Kidney tubule cell (primary cell): ENCODE measurements around the gene STAC.
"Not testable (repeated sequence)": the region's sequence is repeated elsewhere in the genome, so short reads cannot be mapped to it uniquely, and the experiment has no call there.

ENCODE experiments used
- DNase-seq: peaks from one replicate; pipeline ENCODE4 v3.0.0-alpha.2; 2018; ENCODE audit warnings: low spot score

STAC gene

DNA sequence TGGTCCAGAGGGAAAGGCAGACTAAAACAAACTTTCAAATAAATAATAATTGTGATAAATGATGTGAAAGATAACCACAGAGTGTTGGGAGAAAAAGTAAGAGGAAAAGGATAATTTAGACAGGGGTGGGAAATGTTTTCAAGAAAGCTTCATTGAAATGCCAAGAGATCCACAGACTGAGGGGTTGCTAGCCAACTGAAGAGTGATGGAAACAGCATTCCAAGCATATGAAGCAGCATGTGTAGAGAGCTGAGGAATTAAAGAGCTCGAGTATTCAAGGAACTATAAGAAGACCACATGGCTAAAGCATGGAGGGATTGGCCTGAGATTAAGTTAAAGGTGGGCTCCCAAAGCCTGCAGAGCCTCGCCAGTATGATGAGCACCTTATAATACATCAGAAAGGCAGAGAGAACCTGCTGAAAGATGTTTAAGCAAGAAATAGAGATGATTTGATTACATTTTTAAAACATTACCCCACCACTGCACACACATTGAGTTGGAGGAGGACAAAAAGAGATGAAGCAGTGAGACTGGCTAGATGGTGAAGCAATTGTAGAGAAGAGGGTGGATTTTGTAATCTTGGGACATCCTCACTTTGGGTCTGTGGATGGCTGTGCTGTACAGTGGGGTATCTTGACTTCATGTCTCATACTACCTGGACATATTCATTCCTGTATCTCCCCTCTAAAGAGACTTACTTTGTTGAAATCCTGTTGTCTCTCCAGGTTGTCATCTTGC lies 100.8 kb downstream of the STAC start:
- DNase-seq: peak; percentile 61

DNA sequence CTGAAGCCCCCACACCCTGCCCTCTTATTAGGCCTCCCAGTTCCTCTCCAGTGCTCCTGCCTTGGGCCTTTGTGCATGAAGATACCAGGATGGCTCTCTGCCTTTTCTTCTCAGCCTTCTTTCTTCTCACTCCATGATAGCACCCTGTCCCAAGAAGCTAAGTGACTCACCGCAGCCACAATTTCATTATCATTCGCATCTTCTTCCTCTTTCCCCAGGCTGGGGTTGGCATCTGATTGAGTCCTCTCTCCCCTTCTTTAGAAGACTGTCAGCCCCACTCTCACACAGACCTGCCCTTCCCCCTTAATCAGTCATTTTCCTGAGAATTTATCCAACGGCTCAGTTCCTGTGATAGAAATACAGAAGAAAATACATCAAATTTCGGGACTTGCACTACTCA lies 102.0 kb downstream of the STAC start:
- no peak for DNase-seq

DNA sequence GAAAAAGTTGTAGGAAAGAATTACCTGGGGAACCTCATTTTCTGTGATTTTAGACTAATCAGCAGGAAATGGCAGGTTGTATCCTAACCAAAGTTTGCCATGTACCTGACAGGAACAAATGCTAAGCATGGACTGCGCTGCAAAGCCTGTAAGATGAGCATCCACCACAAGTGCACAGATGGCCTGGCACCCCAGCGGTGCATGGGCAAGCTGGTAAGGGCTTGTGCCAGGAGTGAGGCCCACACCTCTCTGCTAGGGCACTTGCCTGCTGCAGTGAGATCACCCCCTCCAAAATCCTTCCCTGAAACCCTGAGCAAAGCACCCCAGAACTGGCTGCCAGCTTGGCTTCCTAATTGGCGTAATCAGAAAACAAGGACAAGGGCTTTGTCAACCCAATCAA lies 102.6 kb downstream of the STAC start:
- DNase-seq: no peak

DNA sequence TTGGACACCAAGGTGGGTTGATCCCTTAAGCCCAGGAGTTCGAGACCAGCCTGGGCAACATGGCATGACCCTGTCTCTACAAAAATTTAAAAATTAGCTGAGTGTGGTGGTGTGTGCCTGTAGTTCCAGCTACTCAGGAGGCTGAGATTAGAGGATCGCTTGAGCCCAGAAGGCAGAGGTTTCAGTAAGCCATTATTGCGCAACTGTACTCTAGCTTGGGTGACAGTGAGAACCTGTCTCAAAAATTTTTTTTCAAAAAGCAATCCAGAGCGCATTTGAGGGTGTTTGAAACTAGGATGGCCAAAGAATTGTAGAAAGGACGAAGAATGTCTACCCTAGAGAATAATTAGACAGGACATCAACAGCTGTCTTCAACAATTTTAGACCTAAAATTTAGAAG lies 103.4 kb downstream of the STAC start:
- DNase-seq: no peak

DNA sequence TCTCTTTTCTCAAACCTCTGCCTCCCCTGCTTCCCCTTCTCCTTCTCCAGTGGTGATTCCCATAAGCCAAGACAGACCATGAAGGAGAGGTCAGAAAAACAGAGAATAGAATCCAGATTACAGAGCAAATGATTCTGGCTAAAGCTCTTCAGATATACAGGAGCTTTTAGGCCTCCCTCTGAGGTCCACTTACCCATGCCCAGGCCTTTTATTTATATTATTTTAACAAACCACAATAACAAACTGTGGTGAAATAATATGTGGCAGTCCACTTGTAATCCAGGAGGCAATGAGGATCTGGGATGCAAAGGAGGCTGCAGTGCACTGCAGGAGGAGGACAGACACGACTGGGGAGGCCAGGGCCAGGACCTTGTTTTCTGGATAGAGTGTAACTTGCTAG lies 104.1 kb downstream of the STAC start:
- DNase-seq: no peak

DNA sequence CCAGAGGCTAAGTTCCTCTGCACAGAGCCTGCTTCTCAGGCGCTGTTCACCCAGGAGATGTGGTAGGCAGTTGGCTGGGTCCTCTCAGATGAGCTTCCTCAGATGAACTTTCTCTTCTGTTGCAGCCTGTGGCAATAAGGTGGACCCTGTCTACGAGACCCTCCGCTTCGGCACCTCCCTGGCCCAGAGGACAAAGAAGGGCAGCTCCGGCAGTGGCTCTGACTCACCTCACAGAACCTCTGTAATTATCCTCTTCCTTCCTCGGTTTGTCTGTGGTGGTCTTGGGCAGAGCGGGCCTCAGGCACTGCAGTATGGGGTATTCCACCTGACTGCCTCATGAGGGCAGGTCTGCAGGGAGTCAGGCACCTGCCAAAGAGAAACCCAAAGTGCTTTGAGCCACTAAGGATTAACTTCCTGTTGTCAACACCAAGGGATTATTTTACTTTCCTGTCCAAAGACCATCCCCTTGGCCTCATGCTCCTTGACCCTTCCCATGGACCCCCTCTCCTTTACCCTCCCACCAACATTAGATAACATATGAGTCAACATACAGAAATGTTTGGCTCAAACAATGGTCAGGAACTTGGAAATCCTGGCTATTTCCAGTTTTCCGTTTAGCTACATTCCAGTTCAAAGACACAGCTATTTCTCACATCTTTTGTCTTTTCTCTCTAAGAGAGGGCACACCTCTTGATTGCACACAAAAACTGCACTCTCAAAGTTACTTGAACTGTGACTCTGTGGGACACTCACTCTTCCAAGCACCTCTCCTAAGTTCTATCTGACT lies 105.9 kb downstream of the STAC start:
- no peak for DNase-seq

DNA sequence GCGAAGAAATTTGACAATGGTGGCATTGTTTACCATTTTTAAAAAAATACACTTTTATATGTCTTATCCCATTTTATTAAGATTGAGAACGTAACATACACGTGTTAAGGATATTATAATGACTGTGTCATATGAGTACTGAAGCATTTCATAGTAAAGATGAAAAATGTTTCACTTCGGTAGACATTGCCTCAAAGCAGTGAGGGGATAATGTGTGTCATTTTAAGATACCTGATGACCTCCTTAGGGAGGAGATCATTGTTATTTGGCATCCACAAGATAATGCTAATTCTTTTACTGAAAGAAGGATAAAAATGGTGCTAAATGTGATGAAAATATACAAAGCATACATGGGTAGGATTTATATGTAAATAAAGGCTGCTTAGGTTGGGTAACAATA lies 107.3 kb downstream of the STAC start:
- DNase-seq: no peak

DNA sequence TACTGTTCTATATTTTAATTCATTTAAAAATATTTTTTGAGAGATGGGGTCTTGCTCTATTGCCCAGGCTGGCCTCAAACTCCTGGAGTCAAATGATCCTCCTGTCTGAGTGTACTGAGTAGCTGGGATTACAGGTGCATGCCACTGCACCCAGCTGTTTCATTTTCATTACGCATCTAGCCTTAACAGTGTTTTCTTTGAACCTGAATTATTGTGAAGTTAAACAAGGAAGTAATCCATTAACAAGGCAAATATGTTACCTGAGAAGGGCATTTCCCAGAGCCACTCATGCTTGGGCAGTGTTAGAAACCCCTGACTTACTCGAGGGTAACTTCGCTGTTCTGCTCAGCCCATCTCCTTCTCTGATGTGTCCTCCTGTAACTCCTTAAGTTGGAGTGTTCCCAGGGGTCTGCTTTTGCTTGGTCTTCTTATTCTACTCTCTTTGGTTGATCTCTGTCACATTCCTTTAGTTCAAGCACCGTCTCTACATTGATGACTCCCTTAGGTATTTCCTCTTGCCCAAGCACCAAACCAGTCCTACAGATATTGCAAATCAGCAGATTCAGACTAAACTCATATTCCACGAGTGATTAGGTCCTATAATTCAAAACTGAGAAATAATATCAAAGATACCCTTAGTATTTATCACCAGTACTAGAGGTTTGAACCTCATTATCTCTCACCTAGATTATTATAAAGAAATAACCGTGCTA lies 107.9 kb downstream of the STAC start:
- DNase-seq: peak; percentile 95

DNA sequence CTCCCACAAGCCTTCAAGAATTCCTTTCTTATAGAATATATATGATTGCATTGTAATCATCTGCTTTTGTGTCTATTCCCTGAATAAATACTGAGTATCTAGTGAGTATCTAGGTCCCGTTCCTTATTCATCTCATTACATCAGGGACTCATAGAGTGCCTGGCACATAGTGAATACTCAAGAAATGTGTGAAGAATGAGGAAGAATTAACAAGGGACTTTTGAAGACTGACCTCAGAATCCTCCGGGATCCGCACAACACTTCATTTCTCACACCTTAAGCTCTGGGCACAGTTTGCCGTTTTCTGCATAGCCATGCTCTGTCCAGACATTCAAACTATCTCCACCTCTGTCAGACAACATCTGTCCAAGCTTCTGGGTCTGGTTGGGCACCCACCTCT lies 108.8 kb downstream of the STAC start:
- DNase-seq: peak; percentile 71

DNA sequence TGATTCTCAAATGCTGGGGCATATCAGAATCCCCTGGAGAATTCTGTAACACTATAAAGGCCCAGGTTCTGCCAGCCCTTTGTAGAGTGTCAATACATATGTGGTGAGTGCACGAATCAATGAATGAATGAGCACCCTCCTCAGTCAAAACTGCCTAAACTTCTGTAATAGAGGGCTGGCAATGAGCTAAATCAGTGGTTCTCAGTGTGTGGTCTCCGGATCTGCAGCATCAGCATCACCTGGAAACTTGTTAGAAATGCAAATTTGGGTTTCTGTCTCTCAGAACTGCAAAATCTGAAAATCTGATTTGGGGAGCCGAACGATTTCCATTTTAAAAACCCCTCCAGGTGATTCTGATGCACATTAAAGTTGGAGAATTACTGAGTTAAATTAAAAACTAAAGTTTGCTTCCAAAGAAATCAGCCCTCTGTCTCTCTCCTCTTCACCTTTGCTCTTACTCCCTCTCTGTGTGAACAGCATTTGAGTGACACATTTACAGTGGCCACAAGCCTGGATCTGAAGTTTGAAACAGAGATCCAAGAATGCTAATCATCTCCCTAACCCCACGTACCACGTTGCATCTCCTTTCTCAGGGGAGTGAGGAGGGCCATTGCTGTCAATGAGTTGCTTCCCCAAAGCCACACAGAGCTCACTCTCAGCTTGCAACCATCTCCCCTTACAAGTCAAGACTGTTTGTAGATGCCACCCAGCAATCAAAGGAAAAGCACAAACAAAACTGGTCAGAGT lies 109.5 kb downstream of the STAC start:
- DNase-seq: peak; percentile 55

DNA sequence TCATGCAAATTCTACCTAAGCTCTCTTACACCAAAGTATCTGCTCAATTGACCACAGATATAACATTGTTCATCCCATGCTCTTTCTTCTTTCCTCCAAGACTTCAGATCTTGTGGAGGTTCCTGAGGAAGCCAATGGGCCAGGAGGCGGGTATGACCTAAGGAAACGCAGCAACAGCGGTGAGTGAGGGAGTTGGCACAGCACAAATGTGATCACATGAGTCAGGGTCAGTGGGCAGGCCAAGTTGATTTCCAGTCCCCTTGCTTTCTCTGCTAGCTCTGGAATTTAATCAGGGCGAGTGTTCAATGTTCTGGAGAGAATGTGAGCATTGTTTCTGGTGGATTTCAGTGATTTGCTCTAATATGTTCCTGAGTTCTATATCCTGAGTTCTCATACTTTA lies 112.7 kb downstream of the STAC start:
- peak; percentile 69 for DNase-seq

DNA sequence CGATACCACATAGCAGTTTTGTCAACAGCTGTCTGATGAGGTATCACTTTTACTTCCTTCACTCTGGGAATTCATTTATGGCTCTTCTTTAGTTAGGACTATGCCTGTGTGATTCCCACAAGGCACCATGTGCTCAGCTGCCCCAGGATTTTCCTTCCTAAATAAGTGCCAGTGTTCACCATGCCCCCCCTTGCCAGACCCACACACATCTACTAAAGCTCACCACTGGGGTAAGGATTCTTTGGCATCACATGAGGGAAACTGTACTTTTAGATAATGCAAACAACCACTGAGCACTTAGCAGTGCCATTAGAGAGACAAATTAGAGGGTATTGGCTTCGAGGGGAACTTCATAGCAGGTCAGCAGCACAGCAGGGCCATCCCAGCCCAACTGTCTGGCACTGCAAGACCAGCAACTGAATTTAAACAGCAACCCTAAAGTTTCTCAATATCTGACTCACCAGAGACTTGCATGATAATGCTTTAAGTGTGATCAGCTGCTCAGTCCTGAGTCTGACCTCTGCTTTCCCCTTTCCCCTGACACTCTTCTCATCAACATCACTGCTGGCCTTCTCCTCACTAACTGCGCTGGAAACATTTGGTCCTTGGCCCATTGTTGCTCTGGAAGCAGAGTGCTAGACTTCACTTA lies 114.3 kb downstream of the STAC start:
- DNase-seq: no peak

DNA sequence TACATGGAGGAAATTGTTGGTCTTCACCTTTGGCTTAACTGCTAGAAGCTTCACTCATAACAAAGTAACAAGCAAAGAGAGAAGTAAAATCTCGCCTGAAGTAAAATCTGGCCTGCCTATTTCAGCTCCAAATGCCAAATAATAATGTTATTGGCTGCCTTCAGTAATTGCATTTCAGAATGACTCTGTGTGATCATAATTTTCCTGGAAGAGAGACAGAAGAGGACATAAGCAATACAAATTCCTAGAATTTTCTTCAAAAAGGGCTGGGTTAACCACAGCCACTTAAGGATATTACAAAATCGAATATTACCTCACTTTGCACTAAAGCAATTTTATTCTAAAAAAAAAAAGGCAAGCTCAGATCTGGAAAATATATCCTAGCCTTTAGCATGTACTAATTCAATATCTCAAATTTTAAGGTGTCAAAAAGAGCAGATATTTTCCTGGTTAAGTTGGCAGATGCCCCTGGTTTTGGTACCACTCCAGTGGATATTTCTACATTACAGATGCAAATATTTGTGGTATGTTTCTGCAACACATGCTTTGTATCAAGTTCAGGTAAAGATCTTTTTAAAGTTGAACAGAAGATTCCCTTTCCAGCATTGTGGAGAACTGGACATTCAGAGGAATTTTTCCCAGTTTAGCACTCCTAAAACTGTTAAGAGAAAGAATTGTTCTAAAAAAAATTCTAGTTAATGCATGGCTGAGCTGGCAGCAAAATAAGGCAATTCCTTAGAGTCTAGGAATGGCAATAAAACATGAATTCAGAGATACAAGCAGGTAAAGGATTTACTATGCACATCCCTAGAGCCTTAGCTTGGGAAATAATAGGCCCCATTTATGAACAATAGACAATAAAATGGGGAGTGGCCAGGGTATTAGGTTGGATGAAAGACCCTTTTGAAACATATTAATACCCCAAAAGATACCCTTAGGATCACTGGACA lies 116.7 kb downstream of the STAC start:
- no peak for DNase-seq

DNA sequence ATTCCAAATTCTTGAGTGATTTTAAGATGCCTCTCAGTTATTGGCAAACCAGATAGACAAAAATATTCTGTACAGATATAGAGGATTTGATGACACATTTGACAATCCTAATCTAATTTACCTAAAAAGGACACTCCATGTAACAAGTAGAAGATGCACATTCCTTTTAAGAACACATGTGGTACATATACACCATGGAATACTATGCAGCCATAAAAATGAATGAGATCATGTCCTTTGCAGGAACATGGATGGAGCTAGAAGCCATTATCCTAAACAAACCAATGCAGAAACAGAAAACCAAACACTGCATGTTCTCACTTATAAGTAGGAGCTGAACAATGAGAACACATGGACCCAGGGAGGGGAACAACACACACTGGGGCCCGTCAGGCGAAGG lies 119.7 kb downstream of the STAC start:
- not testable (repeated sequence) for DNase-seq

DNA sequence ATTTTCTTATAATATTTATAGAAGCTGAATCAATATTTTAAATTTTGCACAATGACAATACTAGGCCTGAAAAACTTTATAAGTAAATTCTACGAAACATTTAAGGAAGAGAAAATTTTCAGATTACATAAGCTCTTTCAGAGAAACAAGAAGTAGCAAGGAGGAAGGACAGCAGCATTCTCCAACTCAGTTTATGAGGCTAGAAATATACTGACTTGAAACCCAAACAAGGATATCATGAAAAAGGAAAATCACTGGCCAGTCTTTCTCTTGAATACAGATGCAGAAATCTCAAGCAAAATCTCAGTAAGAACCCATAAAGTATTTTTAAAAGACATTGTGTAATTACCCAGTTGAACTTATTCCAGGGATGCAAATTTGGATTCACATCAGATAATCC lies 121.3 kb downstream of the STAC start:
- DNase-seq: no peak

DNA sequence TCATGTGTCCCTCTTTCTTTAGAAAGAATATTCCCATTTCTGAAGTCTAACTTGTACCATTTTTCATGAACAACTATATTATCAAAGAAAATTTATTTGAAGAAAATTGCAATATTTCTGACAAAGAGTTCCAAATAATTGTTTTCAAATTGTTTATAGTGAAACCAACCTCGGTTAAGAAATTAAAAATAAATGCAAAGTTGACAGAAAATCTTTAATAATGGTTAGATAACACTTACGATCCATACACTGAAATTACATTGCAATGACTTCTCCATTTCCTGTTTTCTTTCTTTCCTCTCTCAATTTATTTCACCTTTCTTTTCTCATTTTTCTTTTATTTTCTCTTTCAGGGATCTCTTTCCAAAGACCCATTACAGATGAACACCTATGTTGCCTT lies 125.1 kb downstream of the STAC start:
- DNase-seq: no peak

DNA sequence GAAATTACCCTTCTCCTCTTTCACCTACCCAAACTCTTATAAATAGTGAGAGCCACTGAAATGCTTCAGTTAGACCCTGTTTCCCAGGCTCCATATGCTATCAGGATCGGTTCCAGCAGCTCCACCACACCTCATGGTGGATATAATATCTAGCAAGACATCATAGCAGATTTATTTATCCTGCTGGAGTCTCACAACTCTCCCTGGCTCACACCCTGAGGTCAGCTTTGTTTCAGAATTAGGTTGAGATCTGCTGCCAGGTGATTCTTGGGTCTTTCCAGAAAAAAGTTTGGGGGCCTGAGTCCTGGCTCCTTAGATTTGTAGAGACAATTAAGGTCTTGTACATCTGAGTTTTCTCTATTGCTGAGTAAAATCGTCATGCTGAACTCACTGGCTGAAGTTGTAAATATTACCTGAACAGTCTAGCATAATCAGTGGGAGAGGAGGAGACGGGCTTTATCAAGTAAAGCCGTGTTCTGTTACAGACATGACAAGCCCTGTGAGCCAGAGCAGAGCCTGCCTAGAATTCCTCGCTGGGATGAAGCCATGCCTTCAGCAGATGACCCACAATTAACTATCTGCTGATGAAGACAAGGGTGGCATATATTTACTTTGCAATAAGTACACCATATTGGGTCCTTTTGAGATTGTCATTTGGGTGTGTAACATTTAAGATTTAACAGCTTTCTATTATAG lies 131.6 kb downstream of the STAC start:
- DNase-seq: no peak

DNA sequence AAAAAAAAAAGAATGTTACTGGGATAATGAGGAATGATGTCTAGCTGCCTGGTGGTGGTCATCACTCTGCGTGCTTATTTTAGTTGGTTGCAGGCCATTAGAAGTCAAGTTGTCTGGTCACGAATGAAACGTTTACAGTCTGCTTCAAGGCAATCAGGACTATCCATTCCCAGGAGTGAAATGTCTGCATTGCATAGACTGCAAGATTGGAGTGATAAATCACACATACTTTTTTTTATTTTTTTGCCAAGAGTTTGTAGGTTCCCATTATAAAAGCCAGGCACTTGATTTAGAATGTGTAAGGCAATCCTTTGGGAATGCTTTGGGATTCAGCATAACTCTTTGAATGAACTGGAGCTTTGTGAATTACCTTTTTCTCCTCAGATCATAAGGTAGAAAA lies 132.3 kb downstream of the STAC start:
- no peak for DNase-seq

DNA sequence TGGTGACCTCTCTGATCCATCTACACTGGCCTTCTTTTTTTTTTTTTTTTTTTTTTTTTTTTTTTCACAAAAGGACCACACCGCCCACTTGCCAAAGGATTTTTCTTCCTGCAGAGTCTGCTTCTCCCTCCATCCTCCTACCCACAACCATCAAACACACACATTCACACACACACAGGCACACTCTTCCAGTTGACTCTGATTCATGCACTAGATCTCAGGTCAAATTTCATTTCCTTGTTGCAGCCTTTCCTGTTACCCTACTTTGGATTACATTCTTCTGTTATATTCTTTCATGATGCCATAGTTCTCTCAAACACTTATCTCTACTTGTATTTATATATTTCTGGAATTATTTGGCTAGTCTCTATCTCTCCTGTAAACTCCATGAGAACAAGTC lies 133.9 kb downstream of the STAC start:
- peak; percentile 72 for DNase-seq

DNA sequence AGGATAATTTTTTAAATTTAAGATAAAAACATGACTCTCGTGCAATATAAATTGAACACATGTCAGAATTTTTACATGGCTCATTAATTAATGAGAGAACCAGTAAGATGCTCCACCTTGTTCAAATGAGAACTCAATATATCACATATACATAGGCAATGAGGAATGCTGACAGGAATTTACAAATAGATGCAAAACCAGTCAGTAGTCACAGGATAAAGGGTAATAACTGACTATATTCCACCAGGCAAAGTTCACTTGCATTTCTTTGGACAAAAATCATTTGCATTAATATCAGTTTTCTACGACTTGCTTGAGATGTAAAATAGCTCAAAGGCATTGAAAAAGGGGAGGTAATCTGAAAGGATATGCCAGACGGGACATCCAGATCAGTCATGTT lies 139.4 kb downstream of the STAC start:
- DNase-seq: no peak
